GM12878 (cell line): ENCODE data around the gene HPCA. TPM values are rescaled to one million over a fixed set of nuclear protein-coding genes. Genes with fewer than 3 reads are reported as not detected.

ENCODE experiments used
- ATAC-seq: fragments of 200-7000 bp; cut with Tn5 transposase; 3 replicates; pipeline ENCODE4 v1.9.1; 2020; ENCODE audit warnings: mild to moderate bottlenecking, moderate library complexity
- BruUV-seq: library from RNA; stranded (reverse); fragments of 400-500 nt; replicated peaks from 2 replicates; lab custom pipeline; 2021; lab: Mats Ljungman, UMichigan
- CTCF ChIA-PET: fragments of 300-600 bp; sonication (Branson Sonifier 250); formaldehyde crosslinking; extraction: SDS; loops from one replicate; lab custom pipeline; 2021; ENCODE audit warnings: inconsistent platforms; lab: Yijun Ruan, JAX
- POLR2A ChIA-PET: fragments of 350-600 bp; formaldehyde crosslinking; extraction: SDS; loops from one replicate; lab custom pipeline; 2021; ENCODE audit warnings: inconsistent platforms; lab: Charles Lee
- RAD21 ChIA-PET: fragments of 300-600 bp; sonication (Branson Sonifier 250); formaldehyde crosslinking; loops from one replicate; lab custom pipeline; 2023; ENCODE audit warnings: antibody characterized with exemption; ENCODE audit not compliant: unreplicated experiment; lab: Charles Lee
- SMC1A ChIA-PET: fragments of 300-600 bp; sonication (Branson Sonifier 250); formaldehyde crosslinking; loops from one replicate; lab custom pipeline; 2023; ENCODE audit not compliant: unreplicated experiment, uncharacterized antibody; lab: Charles Lee
- DNase-seq: peaks from one replicate; pipeline ENCODE4 v3.0.0-alpha.2; 2011; ENCODE audit warnings: low read depth, low spot score
- FAIRE-seq: peaks from 3 replicates; lab custom pipeline; 2011; peaks lifted over from hg19 to GRCh38; lab: Jason Lieb, UNC
- H2AFZ ChIP-seq: 2 replicates; pipeline ENCODE4 v1.6.0; 2011; ENCODE audit warnings: low read depth, low read length, control low read depth; ENCODE audit not compliant: control insufficient read depth
- H3K27ac ChIP-seq: 2 replicates; pipeline ENCODE4 v1.5.1; 2011; ENCODE audit warnings: control low read depth; ENCODE audit not compliant: control insufficient read depth, insufficient read depth
- H3K27me3 ChIP-seq, 2 experiments: replicated peaks in 1 of 2; 2 replicates each; pipeline versions ENCODE4 v1.6.0 to v1.6.1; 2011; ENCODE audit warnings: low read length in 1 of 2; ENCODE audit not compliant: control insufficient read depth in 2 of 2, insufficient read depth in 2 of 2
- H3K36me3 ChIP-seq, 2 experiments: 2 replicates each; pipeline ENCODE4 v1.5.1; 2011; ENCODE audit warnings: low read length in 1 of 2; ENCODE audit not compliant: control insufficient read depth in 2 of 2, insufficient read depth in 2 of 2
- H3K4me1 ChIP-seq: 2 replicates; pipeline ENCODE4 v1.6.1; 2011; ENCODE audit warnings: mild to moderate bottlenecking, low read length, moderate library complexity, mixed read lengths; ENCODE audit not compliant: control insufficient read depth, insufficient read depth
- H3K4me2 ChIP-seq: 2 replicates; pipeline ENCODE4 v1.6.0; 2011; ENCODE audit warnings: control low read depth; ENCODE audit not compliant: control insufficient read depth, insufficient read depth
- H3K4me3 ChIP-seq: fragments of 200-600 bp; sonication (generic); 2 replicates; pipeline ENCODE4 v1.5.1; 2016
- H3K79me2 ChIP-seq: 2 replicates; pipeline ENCODE4 v1.6.0; 2011; ENCODE audit warnings: low read length; ENCODE audit not compliant: control insufficient read depth, insufficient read depth
- H3K9ac ChIP-seq: 2 replicates; pipeline ENCODE4 v1.8.0; 2011; ENCODE audit warnings: low read length, control low read depth, mixed read lengths; ENCODE audit not compliant: control insufficient read depth, insufficient read depth
- H3K9me3 ChIP-seq: replicated peaks from 3 replicates; pipeline ENCODE4 v1.5.1; 2011; ENCODE audit warnings: mild to moderate bottlenecking, low read length; ENCODE audit not compliant: control insufficient read depth, insufficient read depth
- H4K20me1 ChIP-seq: 2 replicates; pipeline ENCODE4 v1.6.0; 2011; ENCODE audit not compliant: control insufficient read depth, insufficient read depth
- BACH1 ChIP-seq: fragments of 450-650 bp; IDR thresholded peaks from 2 replicates; pipeline ENCODE4 v1.6.1; 2017; ENCODE audit warnings: mild to moderate bottlenecking, borderline replicate concordance
- BCL3 ChIP-seq: IDR thresholded peaks from 2 replicates; pipeline ENCODE4 v1.6.1; 2011; ENCODE audit warnings: borderline replicate concordance, low read depth, mild to moderate bottlenecking, moderate library complexity, low read length; ENCODE audit not compliant: insufficient read depth, poor library complexity, severe bottlenecking
- EZH2 ChIP-seq: IDR thresholded peaks from 2 replicates; pipeline ENCODE4 v1.6.1; 2012; ENCODE audit warnings: low read depth, mild to moderate bottlenecking, control low read depth, inconsistent platforms, low read length, borderline replicate concordance; ENCODE audit not compliant: control insufficient read depth
- IKZF1 ChIP-seq: fragments of 450-650 bp; conservative IDR thresholded peaks from 2 replicates; pipeline ENCODE4 v1.6.1; 2017; ENCODE audit warnings: antibody characterized with exemption, mild to moderate bottlenecking
- JUNB ChIP-seq: IDR thresholded peaks from 2 replicates; pipeline ENCODE4 v1.6.1; 2016; ENCODE audit warnings: antibody characterized with exemption, mild to moderate bottlenecking
- KLF5 ChIP-seq: fragments of 450-650 bp; IDR thresholded peaks from 2 replicates; pipeline ENCODE4 v1.6.1; 2014; ENCODE audit warnings: mild to moderate bottlenecking; ENCODE audit not compliant: partially characterized antibody
- LARP7 ChIP-seq: fragments of 450-650 bp; IDR thresholded peaks from 2 replicates; pipeline ENCODE4 v1.6.1; 2017; ENCODE audit warnings: mild to moderate bottlenecking
- POLR2AphosphoS2 ChIP-seq: IDR thresholded peaks from 2 replicates; pipeline ENCODE4 v1.6.1; 2011; ENCODE audit warnings: low read depth, mild to moderate bottlenecking, low read length, improper control_type of control experiment, moderate library complexity
- ZNF274 ChIP-seq: IDR thresholded peaks from one replicate; pipeline ENCODE4 v1.8.0; 2011; ENCODE audit not compliant: insufficient read length, insufficient read depth
- WGBS: methylation state at CpG from one replicate; pipeline ENCODE4 v1.1.6; 2016; ENCODE audit warnings: low lambda C conversion rate; ENCODE audit not compliant: insufficient replicate concordance, insufficient coverage; ENCODE audit errors: missing lambda C conversion rate; 5-methylcytosine and 5-hydroxymethylcytosine counted together
- in situ Hi-C: fragments of 300-500 bp; cut with MboI; formaldehyde crosslinking; loops from 9 replicates; pipeline ENCODE4 v1.14.3; 2018; ENCODE audit warnings: mixed read lengths
- intact Hi-C: fragments of 100-400 bp; cut with micrococcal nuclease; formaldehyde crosslinking; loops from one replicate; pipeline ENCODE4 v1.14.2; 2022; ENCODE audit not compliant: unreplicated experiment
- polyA plus RNA-seq, 11 experiments: library from polyadenylated mRNA; depleted of rRNA in 4 of 11; unstranded in 6 of 11; stranded (reverse) in 5 of 11; fragments of >200 nt; fragmentation: Nextera tagmentation in 4 of 11; fragmentation: Illumina TruSeq in 1 of 11; extraction: Ambion mirVana in 4 of 11; extraction: Trizol in 1 of 11; gene quantifications; 1 replicate in 1 of 11; 2 replicates in 10 of 11; pipeline versions ENCODE4 v1.2.1 to v1.2.3, GENCODE V29; 2011 to 2016; ENCODE audit warnings: inconsistent platforms in 2 of 11, missing spikeins in 2 of 11, low read depth in 1 of 11
- total RNA-seq, 4 experiments: library from RNA; depleted of rRNA in 3 of 4; stranded (reverse); fragments of >200 nt in 3 of 4; fragmentation: Illumina TruSeq in 1 of 4; extraction: Trizol in 1 of 4; gene quantifications; 2 replicates each; pipeline versions ENCODE4 v1.2.1 to v1.2.3, GENCODE V29; 2013 to 2021

Gene HPCA
- total and polyA plus RNA-seq, 10 of the 15 experiments (the other 5 are each of a cell fraction or from before 2014, with no cell fraction given) = 0.11 TPM; not detected in 9

- no peaks in the 10 kb centered on the region; the same call in 1 of the 2 replicates for H4K20me1 ChIP-seq
- no peak overlapping the region for H3K4me3 ChIP-seq
- no peak overlapping the region for H3K9ac ChIP-seq
- intact Hi-C loops = loop anchor here (1.0 to 10.0 kb wide), 4 partner anchors 54 to 471 kb away; partner anchors contain the start of genes S100PBP and YARS1
- SMC1A ChIA-PET = interaction anchor here (0.5 to 3.1 kb wide), 10 partner anchors 10 to 351 kb away, joined by 3 to 11 read pairs (median 4); no protein-coding TSS in a partner anchor
- POLR2A ChIA-PET = interaction anchor here (0.6 to 1.3 kb wide), 2 partner anchors 53 to 159 kb away, joined by 3 to 4 read pairs; no protein-coding TSS in a partner anchor
- H3K9me3 ChIP-seq = no peaks in the 10 kb centered on the region
- H3K79me2 ChIP-seq = no peaks in the 10 kb centered on the region
- CTCF ChIA-PET = interaction anchor here (0.6 to 3.2 kb wide), 20 partner anchors 11 to 351 kb away, joined by 3 to 48 read pairs (median 4); no protein-coding TSS in a partner anchor
- peak; percentile 11; the same call in 2 of the 3 replicates for ATAC-seq
- no TSS peak for BruUV-seq
- 21% methylated on average over 13 of the region's 13 CpGs for WGBS
- H3K4me2 ChIP-seq = peak overlapping the region; percentile 64; the same call in 1 of the 2 replicates
- in situ Hi-C loops = no loop called here
- FAIRE-seq = no peak
- H3K27me3 ChIP-seq = peaks cover 9 to 12% of the 10 kb centered on the region in 2 experiments; a peak in 3 of 4 replicates
- no peak overlapping the region for H3K27ac ChIP-seq
- no peak for DNase-seq
- peaks cover 10% of the 10 kb centered on the region for H3K4me1 ChIP-seq
- TF ChIP-seq BACH1 (no peak), KLF5 (no peak), ZNF274 (no peak), IKZF1 (no peak), BCL3 (no peak), POLR2AphosphoS2 (no peak), JUNB (no peak), LARP7 (no peak), EZH2 (no peak)
- TF ChIP-seq, all 136 proteins: peak for 0
- Histone ChIP-seq H2AFZ (no peak overlapping the region), H3K36me3 (no peaks in the 10 kb centered on the region; a peak in 1 of 4 replicates)
- RAD21 ChIA-PET = interaction anchor here (0.9 to 3.4 kb wide), 8 partner anchors 24 to 471 kb away, joined by 3 to 34 read pairs (median 4); partner anchors contain the start of genes S100PBP and YARS1
Measured at GRCh38 chr1:32871364-32872191, 14.7 kb upstream of the HPCA start.
